ENCODE measurements around the gene HOXA10. TPM values are rescaled to one million over a fixed set of nuclear protein-coding genes. Genes with fewer than 3 reads are reported as not detected.

HOXA10 gene
- total RNA-seq, 4 donors from 2014 or later = 19.0 to 34.1 (median 24.9) TPM

GRCh38 chr7:27124902-27125689 is 49.0 kb downstream of the HOXA10 start:
- Histone ChIP-seq H3K4me1 (peaks cover 0 to 74% (median 0%) of the 10 kb centered on the region in 4 donors), H3K4me3 (no peak overlapping the region), H3K36me3 (peaks cover 0 to 18% (median 0%) of the 10 kb centered on the region in 3 donors), H3K9me3 (no peaks in the 10 kb centered on the region), H3K27ac (peak overlapping the region in 1 of 4 donors; percentile 1), H3K27me3 (peaks cover 0 to 41% of the 10 kb centered on the region in 2 donors)
- 79 to 80% methylated on average over 8 of the region's 8 CpGs for WGBS, 2 donors
- DNase-seq (ENCODE audit: low spot score in 2 of 2) = no peak
- TF ChIP-seq EP300 (IDR thresholded peaks at IDR 0.05) (no peak), POLR2A (IDR thresholded peaks at IDR 0.05) (no peak), CTCF (IDR thresholded peaks at IDR 0.05) (no peak)

GRCh38 chr7:27124096-27124901 is 49.8 kb downstream of the HOXA10 start:
- no peak overlapping the region for H3K4me3 ChIP-seq
- peaks cover 0 to 18% (median 0%) of the 10 kb centered on the region in 3 donors for H3K36me3 ChIP-seq
- H3K9me3 ChIP-seq = no peaks in the 10 kb centered on the region
- peak overlapping the region in 1 of 4 donors; percentile 59 for H3K27ac ChIP-seq
- TF ChIP-seq EP300 (IDR thresholded peaks at IDR 0.05) (no peak), CTCF (IDR thresholded peaks at IDR 0.05) (no peak), POLR2A (IDR thresholded peaks at IDR 0.05) (no peak)
- no peak for DNase-seq (ENCODE audit: low spot score in 2 of 2)
- WGBS, 2 donors = 83% methylated on average over 43 of the region's 43 CpGs
- H3K27me3 ChIP-seq = peaks cover 0 to 42% of the 10 kb centered on the region in 2 donors
- H3K4me1 ChIP-seq = peaks cover 0 to 67% (median 0%) of the 10 kb centered on the region in 4 donors

- Histone ChIP-seq H3K9me3 (no peaks in the 10 kb centered on the region), H3K4me3 (peak overlapping the region in 1 of 4 donors; percentile 9), H3K27ac (peak overlapping the region in 2 of 4 donors; percentile 22 to 59), H3K27me3 (peaks cover 0 to 34% of the 10 kb centered on the region in 2 donors), H3K4me1 (peaks cover 0 to 60% (median under 1%) of the 10 kb centered on the region in 4 donors), H3K36me3 (peaks cover 0 to 18% (median 0%) of the 10 kb centered on the region in 3 donors)
- DNase-seq (ENCODE audit: low spot score in 2 of 2) = no peak
- TF ChIP-seq CTCF (IDR thresholded peaks at IDR 0.05) (no peak), POLR2A (IDR thresholded peaks at IDR 0.05) (no peak), EP300 (IDR thresholded peaks at IDR 0.05) (no peak)
- 75 to 78% methylated on average over 26 of the region's 26 CpGs for WGBS, 2 donors
Observed at GRCh38 chr7:27123477-27124053, 50.6 kb downstream of the HOXA10 start.

- no peak for DNase-seq (ENCODE audit: low spot score in 2 of 2)
- 40 to 42% methylated on average over 13 to 14 of the region's 14 CpGs for WGBS, 2 donors
- H3K27ac ChIP-seq = peak overlapping the region in 2 of 4 donors; percentile 22 to 59
- peak overlapping the region in 1 of 4 donors; percentile 9 for H3K4me3 ChIP-seq
- TF ChIP-seq POLR2A (IDR thresholded peaks at IDR 0.05) (no peak), EP300 (IDR thresholded peaks at IDR 0.05) (no peak), CTCF (IDR thresholded peaks at IDR 0.05) (no peak)
- no peaks in the 10 kb centered on the region for H3K9me3 ChIP-seq
- H3K36me3 ChIP-seq = peaks cover 0 to 18% (median 0%) of the 10 kb centered on the region in 3 donors
- peaks cover 0 to 31% of the 10 kb centered on the region in 2 donors for H3K27me3 ChIP-seq
- peaks cover 0 to 56% (median 1%) of the 10 kb centered on the region in 4 donors for H3K4me1 ChIP-seq
Observed at GRCh38 chr7:27123007-27123476, 51.1 kb downstream of the HOXA10 start.
